H1 (cell line): ENCODE measurements around the gene UBA3. TPM values are rescaled to one million over a fixed set of nuclear protein-coding genes. Genes with fewer than 3 reads are reported as not detected.

Experiments used
- CTCF ChIA-PET: fragments of 300-600 bp; sonication (Branson Sonifier 250); formaldehyde crosslinking; loops from one replicate; lab custom pipeline; 2021; ENCODE audit not compliant: partially characterized antibody; lab: Charles Lee
- POLR2A ChIA-PET: fragments of 300-600 bp; sonication (Branson Sonifier 250); formaldehyde crosslinking; loops from one replicate; lab custom pipeline; 2021; ENCODE audit warnings: inconsistent platforms; ENCODE audit not compliant: partially characterized antibody; lab: Charles Lee
- DNase-seq, 2 experiments: peaks; one replicate each; pipeline versions ENCODE4 v3.0.0 to v3.0.0-alpha.2; 2010 to 2022; ENCODE audit warnings: low spot score in 2 of 2, low read depth in 1 of 2, mixed read lengths in 1 of 2
- FAIRE-seq: peaks from 2 replicates; lab custom pipeline; 2011; peaks lifted over from hg19 to GRCh38; lab: Jason Lieb, UNC
- H2AFZ ChIP-seq: 2 replicates; pipeline ENCODE4 v1.8.1; 2012; ENCODE audit warnings: low read length, inconsistent platforms
- H2AK5ac ChIP-seq: 2 replicates; pipeline ENCODE4 v1.6.1; 2013; ENCODE audit warnings: low read depth, low read length
- H2BK120ac ChIP-seq: replicated peaks from 2 replicates; pipeline ENCODE3; 2013; ENCODE audit warnings: low read depth, low read length, inconsistent platforms
- H2BK12ac ChIP-seq: 2 replicates; pipeline ENCODE4 v1.6.1; 2013; ENCODE audit warnings: low read depth, low read length
- H2BK15ac ChIP-seq: 2 replicates; pipeline ENCODE4 v1.6.1; 2013; ENCODE audit warnings: low read length
- H2BK20ac ChIP-seq: 2 replicates; pipeline ENCODE4 v1.6.1; 2013; ENCODE audit warnings: low read length
- H2BK5ac ChIP-seq: 2 replicates; pipeline ENCODE4 v1.6.1; 2013; ENCODE audit warnings: low read depth, low read length
- H3K14ac ChIP-seq: 2 replicates; pipeline ENCODE4 v1.6.1; 2013; ENCODE audit warnings: inconsistent platforms; ENCODE audit not compliant: insufficient read length
- H3K18ac ChIP-seq: 2 replicates; pipeline ENCODE4 v1.6.1; 2013; ENCODE audit warnings: low read length; ENCODE audit errors: extremely low read depth
- H3K23ac ChIP-seq: 2 replicates; pipeline ENCODE4 v1.6.1; 2013; ENCODE audit warnings: inconsistent platforms; ENCODE audit not compliant: insufficient read length
- H3K23me2 ChIP-seq: 2 replicates; pipeline ENCODE4 v1.6.1; 2013; ENCODE audit warnings: low read depth, low read length
- H3K27ac ChIP-seq: 2 replicates; pipeline ENCODE4 v1.6.1; 2011; ENCODE audit warnings: low read depth, low read length, inconsistent platforms
- H3K27me3 ChIP-seq, 4 experiments: replicated peaks in 1 of 4; 1 replicate in 1 of 4; 2 replicates in 3 of 4; pipeline versions ENCODE4 v1.6.1 to v1.8.1; 2011 to 2013; ENCODE audit warnings: low read length in 3 of 4, mild to moderate bottlenecking in 3 of 4, inconsistent platforms in 2 of 4, mixed read lengths in 2 of 4, moderate library complexity in 1 of 4; ENCODE audit not compliant: control insufficient read depth in 3 of 4, insufficient read depth in 3 of 4; ENCODE audit errors: extremely low read depth in 1 of 4
- H3K36me3 ChIP-seq, 4 experiments: 2 replicates each; pipeline versions ENCODE4 v1.6.1 to v1.8.1; 2011 to 2013; ENCODE audit warnings: mild to moderate bottlenecking in 4 of 4, low read length in 3 of 4, moderate library complexity in 2 of 4, control low read depth in 1 of 4, inconsistent platforms in 1 of 4; ENCODE audit not compliant: insufficient read depth in 4 of 4, control insufficient read depth in 2 of 4
- H3K4ac ChIP-seq: replicated peaks from 2 replicates; pipeline ENCODE3; 2013; ENCODE audit warnings: low read length, low read depth, mixed read lengths, inconsistent platforms; ENCODE audit not compliant: insufficient read length
- H3K4me1 ChIP-seq, 4 experiments: replicated peaks in 1 of 4; 1 replicate in 1 of 4; 2 replicates in 3 of 4; pipeline versions ENCODE4 v1.6.1 to v1.8.1; 2011 to 2013; ENCODE audit warnings: low read length in 3 of 4, inconsistent platforms in 2 of 4, mixed read lengths in 1 of 4; ENCODE audit not compliant: insufficient read depth in 4 of 4, control insufficient read depth in 3 of 4
- H3K4me2 ChIP-seq, 2 experiments: 2 replicates each; pipeline versions ENCODE4 v1.6.1 to v1.8.1; 2011 to 2013; ENCODE audit warnings: low read depth in 2 of 2, low read length in 2 of 2, control low read depth in 1 of 2, inconsistent platforms in 1 of 2, mild to moderate bottlenecking in 1 of 2; ENCODE audit not compliant: insufficient read depth in 1 of 2
- H3K4me3 ChIP-seq, 4 experiments: fragments of 200-600, 300-600 bp in 1 of 4; sonication (generic), shearing (Covaris generic), sonication (Bioruptor Twin) in 1 of 4; 2 replicates each; pipeline versions ENCODE4 v1.5.1 to v1.8.1; 2011 to 2016; ENCODE audit warnings: low read length in 4 of 4, low read depth in 3 of 4, control low read depth in 2 of 4, inconsistent platforms in 2 of 4, mild to moderate bottlenecking in 2 of 4, mixed read lengths in 1 of 4, moderate library complexity in 1 of 4; ENCODE audit not compliant: insufficient read depth in 2 of 4; ENCODE audit errors: extremely low read depth in 1 of 4
- H3K56ac ChIP-seq: replicated peaks from 2 replicates; pipeline ENCODE3; 2013; ENCODE audit warnings: low read depth, mild to moderate bottlenecking, mixed read lengths, low read length, inconsistent platforms; ENCODE audit not compliant: insufficient read length
- H3K79me1 ChIP-seq: 2 replicates; pipeline ENCODE4 v1.6.1; 2013; ENCODE audit warnings: low read depth, low read length, control low read depth
- H3K79me2 ChIP-seq, 2 experiments: 2 replicates each; pipeline versions ENCODE4 v1.6.1 to v1.8.1; 2012 to 2013; ENCODE audit warnings: low read length in 2 of 2, mild to moderate bottlenecking in 2 of 2, inconsistent platforms in 1 of 2; ENCODE audit not compliant: insufficient read depth in 2 of 2, control insufficient read depth in 1 of 2
- H3K9ac ChIP-seq, 4 experiments: replicated peaks in 1 of 4; 1 replicate in 1 of 4; 2 replicates in 3 of 4; pipeline versions ENCODE4 v1.6.1 to v1.8.1; 2011 to 2013; ENCODE audit warnings: low read depth in 3 of 4, low read length in 3 of 4, control low read depth in 2 of 4, mild to moderate bottlenecking in 2 of 4, moderate library complexity in 2 of 4, inconsistent platforms in 1 of 4; ENCODE audit errors: extremely low read depth in 1 of 4
- H3K9me3 ChIP-seq, 2 experiments: 2 replicates each; pipeline versions ENCODE4 v1.6.1 to v1.8.1; 2012 to 2013; ENCODE audit warnings: mild to moderate bottlenecking in 2 of 2, moderate library complexity in 2 of 2, control low read depth in 1 of 2, inconsistent platforms in 1 of 2, low read depth in 1 of 2, low read length in 1 of 2, mixed read lengths in 1 of 2; ENCODE audit not compliant: insufficient read depth in 2 of 2
- H4K20me1 ChIP-seq, 2 experiments: replicated peaks in 1 of 2; 2 replicates each; pipeline versions ENCODE3 to v1.8.1; 2011 to 2013; ENCODE audit warnings: inconsistent platforms in 2 of 2, low read length in 2 of 2, mild to moderate bottlenecking in 1 of 2; ENCODE audit not compliant: insufficient read depth in 2 of 2, control insufficient read depth in 1 of 2
- H4K5ac ChIP-seq: 2 replicates; pipeline ENCODE4 v1.6.1; 2013; ENCODE audit warnings: low read length, low read depth, mixed read lengths, inconsistent platforms; ENCODE audit not compliant: insufficient read length
- H4K8ac ChIP-seq: 2 replicates; pipeline ENCODE4 v1.8.0; 2013; ENCODE audit warnings: mild to moderate bottlenecking, moderate library complexity, low read length, inconsistent platforms; ENCODE audit not compliant: insufficient read depth; ENCODE audit errors: extremely low read depth
- H4K91ac ChIP-seq: replicated peaks from 2 replicates; pipeline ENCODE3; 2013; ENCODE audit warnings: low read length, mixed read lengths, inconsistent platforms; ENCODE audit not compliant: insufficient read length
- ATF2 ChIP-seq: IDR thresholded peaks from 2 replicates; pipeline ENCODE4 v1.6.1; 2012; ENCODE audit warnings: low read length, inconsistent platforms
- HDAC6 ChIP-seq: IDR thresholded peaks from one replicate; pipeline ENCODE4 v1.7.1; 2012; ENCODE audit warnings: low read depth, mild to moderate bottlenecking, inconsistent platforms, low read length, moderate library complexity
- JUN ChIP-seq: IDR thresholded peaks from 2 replicates; pipeline ENCODE4 v1.6.1; 2011; ENCODE audit warnings: low read depth, mild to moderate bottlenecking, improper control_type of control experiment, low read length
- MAX ChIP-seq: IDR thresholded peaks from 2 replicates; pipeline ENCODE4 v1.6.1; 2012; ENCODE audit warnings: inconsistent platforms
- NANOG ChIP-seq: IDR thresholded peaks from 2 replicates; pipeline ENCODE4 v1.6.1; 2011; ENCODE audit warnings: low read length, low read depth, mild to moderate bottlenecking, inconsistent platforms; ENCODE audit not compliant: insufficient read depth, poor library complexity, severe bottlenecking
- SRF ChIP-seq: IDR thresholded peaks from 2 replicates; pipeline ENCODE4 v1.6.1; 2011; ENCODE audit warnings: mild to moderate bottlenecking, low read depth, low read length, moderate library complexity
- TAF1 ChIP-seq: IDR thresholded peaks from 2 replicates; pipeline ENCODE4 v1.6.1; 2011; ENCODE audit warnings: mild to moderate bottlenecking, low read depth, low read length
- WGBS, 2 experiments: shearing (Covaris generic) in 1 of 2; methylation state at CpG; one replicate each; pipeline versions ENCODE4 v1.1.6 to v1.1.7; 2013 to 2015; ENCODE audit warnings: low lambda C conversion rate in 2 of 2, mixed read lengths in 2 of 2, inconsistent platforms in 1 of 2, low coverage in 1 of 2, missing lambda C conversion rate in 1 of 2; ENCODE audit not compliant: insufficient replicate concordance in 2 of 2, insufficient coverage in 1 of 2, insufficient read length in 1 of 2; ENCODE audit errors: extremely low coverage in 1 of 2, missing lambda C conversion rate in 1 of 2; 5-methylcytosine and 5-hydroxymethylcytosine counted together
- polyA plus RNA-seq, 7 experiments: library from polyadenylated mRNA; depleted of rRNA in 3 of 7; stranded (reverse) in 5 of 7; unstranded in 2 of 7; fragments of >200 nt in 5 of 7; fragments of 200-250 nt in 2 of 7; gene quantifications; 1 replicate in 5 of 7; 2 replicates in 1 of 7; 4 replicates in 1 of 7; pipeline versions ENCODE4 v1.2.1 to v1.2.3, GENCODE V29; 2011 to 2013; ENCODE audit warnings: missing spikeins in 2 of 7, mixed read lengths in 2 of 7
- total RNA-seq: library from RNA; stranded (reverse); fragmentation: NEBNext Ultra II Directional; extraction: Animal tissue kit (Norgen Biotek cat#: 25700); gene quantifications from 2 replicates; pipeline ENCODE4 v1.2.1, GENCODE V29; 2021

UBA3 gene
- total and polyA plus RNA-seq, 2 of the 8 experiments (the other 6 are each of a cell fraction or from before 2014, with no cell fraction given): 40.8 to 97.8 TPM

GRCh38 chr3:69116897-69117296, 36.7 kb upstream of the UBA3 start:
- Histone ChIP-seq H3K27me3 (no peaks in the 10 kb centered on the region), H4K91ac (no peak overlapping the region), H2BK20ac (no peak overlapping the region), H2BK15ac (no peak overlapping the region), H2AK5ac (no peak overlapping the region), H4K8ac (no peak overlapping the region), H3K56ac (no peak overlapping the region), H3K23ac (no peak overlapping the region), H3K27ac (no peak overlapping the region), H3K18ac (no peak overlapping the region), H2BK5ac (no peak overlapping the region), H3K4me1 (no peaks in the 10 kb centered on the region), H3K9ac (no peak overlapping the region), H3K79me2 (no peaks in the 10 kb centered on the region), H3K36me3 (no peaks in the 10 kb centered on the region), H2AFZ (no peak overlapping the region), H4K5ac (no peak overlapping the region), H3K4me3 (no peak overlapping the region), H3K4ac (no peak overlapping the region), H3K14ac (no peak overlapping the region), H3K79me1 (no peaks in the 10 kb centered on the region), H3K23me2 (no peaks in the 10 kb centered on the region), H2BK120ac (no peak overlapping the region), H4K20me1 (no peaks in the 10 kb centered on the region), H3K4me2 (no peak overlapping the region), H3K9me3 (no peaks in the 10 kb centered on the region), H2BK12ac (no peak overlapping the region)
- ChIA-PET CTCF (interaction anchor here (6.3 kb wide), 1 partner anchor 189 kb away, joined by 59 read pairs; no protein-coding TSS in a partner anchor), POLR2A (no interaction called here)
- FAIRE-seq (no peak), DNase-seq (no peak)
- TF ChIP-seq NANOG (no peak), TAF1 (no peak), MAX (no peak), HDAC6 (no peak), SRF (no peak), JUN (no peak), ATF2 (no peak)
- WGBS, 2 experiments: 86% methylated on average over 3 of the region's 3 CpGs; no CpG with 5 or more reads in 1 of the 2 experiments
